ENCODE data around the gene NPAT. TPM values are rescaled to one million over a fixed set of nuclear protein-coding genes. Genes with fewer than 3 reads are reported as not detected.
A peak's percentile ranks its signal among the peaks of the same experiment; 100 is the strongest.

The NPAT gene
- total RNA-seq, 1 experiment from 2014 or later: 14.9 TPM

DNA sequence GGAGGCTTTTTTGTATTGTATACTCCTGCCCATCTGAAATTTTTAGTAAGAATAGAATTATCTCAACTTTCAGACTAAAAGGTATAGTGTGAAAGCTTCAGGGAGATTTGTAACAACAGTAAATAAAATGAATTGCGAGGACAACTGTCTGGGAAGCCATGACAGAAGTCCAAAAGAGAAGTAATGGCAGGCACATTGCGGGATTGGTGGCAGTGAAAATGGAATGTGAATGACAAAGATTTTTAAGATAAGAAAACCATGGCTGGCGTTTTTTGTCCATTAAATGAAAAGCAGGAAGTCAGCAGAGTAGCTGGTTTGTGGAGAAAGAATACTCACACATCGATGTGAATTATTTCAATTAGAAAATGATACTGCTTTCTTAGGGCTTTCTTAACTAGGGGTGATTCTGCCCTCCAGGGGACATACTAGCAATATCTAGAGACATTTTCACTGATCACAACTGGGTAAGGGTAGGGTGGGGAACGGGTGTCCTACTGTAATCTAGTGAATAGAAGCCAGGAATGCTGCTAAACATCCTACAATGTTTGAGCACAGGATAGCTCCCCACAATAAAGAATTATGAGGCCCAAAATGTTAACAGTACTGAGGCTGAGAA, 1.6 kb downstream of the NPAT start:
- no peak overlapping the region for H2AFZ ChIP-seq (ENCODE audit: low read depth, low read length, poor library complexity, severe bottlenecking)
- no peak overlapping the region for H3K27ac ChIP-seq (ENCODE audit: low read depth, low read length)
- H3K27me3 ChIP-seq (ENCODE audit: insufficient read depth, low read length): no peaks in the 10 kb centered on the region
- RAD21 ChIA-PET (ENCODE audit: low non-redundant PET in 1 of 2, low total read pairs in 2 of 2, uncharacterized antibody in 2 of 2, unreplicated experiment in 2 of 2): no interaction called here
- H3K4me1 ChIP-seq (ENCODE audit: control insufficient read depth in 1 of 2, insufficient read depth in 2 of 2, low read length in 2 of 2): peaks cover 6 to 22% of the 10 kb centered on the region in 2 experiments; a peak in 3 of 4 replicates
- H4K20me1 ChIP-seq (ENCODE audit: insufficient read depth): peaks cover 7% of the 10 kb centered on the region; the same call in 1 of the 2 replicates
- peak overlapping the region; percentile 88 for H3K4me2 ChIP-seq (ENCODE audit: low read length)
- no TSS peak for BruUV-seq (replicated peaks)
- TF ChIP-seq SRF (IDR thresholded peaks at IDR 0.05; ENCODE audit: low read depth) (no peak), ATF3 (IDR thresholded peaks at IDR 0.05) (no peak)
- no peaks in the 10 kb centered on the region for H3K9me2 ChIP-seq (ENCODE audit: insufficient read depth)
- CTCF ChIA-PET: interaction anchor here (0.8 kb wide), 1 partner anchor 102 kb away, joined by 4 read pairs; no protein-coding TSS in a partner anchor
- H3K36me3 ChIP-seq (ENCODE audit: control insufficient read depth in 1 of 2, insufficient read depth in 2 of 2, low read length in 2 of 2): no peaks in the 10 kb centered on the region
- no peaks in the 10 kb centered on the region for H3K9me3 ChIP-seq (ENCODE audit: control insufficient read depth in 1 of 2, insufficient read depth in 1 of 2, low read depth in 1 of 2, low read length in 2 of 2)
- DNase-seq (ENCODE audit: low read depth, low spot score): no peak
- no peak for ATAC-seq
- peak overlapping the region; percentile 86 to 90 for H3K4me3 ChIP-seq (replicated peaks in 1 of 2; ENCODE audit: low read depth in 1 of 2, low read length in 2 of 2)
- H3K9ac ChIP-seq (ENCODE audit: low read length): peak overlapping the region; percentile 85
- H3K79me2 ChIP-seq (ENCODE audit: insufficient read depth, low read length): peaks cover 92% of the 10 kb centered on the region
- intact Hi-C loops (cut with micrococcal nuclease): no loop called here
- POLR2A ChIA-PET: no interaction called here

DNA sequence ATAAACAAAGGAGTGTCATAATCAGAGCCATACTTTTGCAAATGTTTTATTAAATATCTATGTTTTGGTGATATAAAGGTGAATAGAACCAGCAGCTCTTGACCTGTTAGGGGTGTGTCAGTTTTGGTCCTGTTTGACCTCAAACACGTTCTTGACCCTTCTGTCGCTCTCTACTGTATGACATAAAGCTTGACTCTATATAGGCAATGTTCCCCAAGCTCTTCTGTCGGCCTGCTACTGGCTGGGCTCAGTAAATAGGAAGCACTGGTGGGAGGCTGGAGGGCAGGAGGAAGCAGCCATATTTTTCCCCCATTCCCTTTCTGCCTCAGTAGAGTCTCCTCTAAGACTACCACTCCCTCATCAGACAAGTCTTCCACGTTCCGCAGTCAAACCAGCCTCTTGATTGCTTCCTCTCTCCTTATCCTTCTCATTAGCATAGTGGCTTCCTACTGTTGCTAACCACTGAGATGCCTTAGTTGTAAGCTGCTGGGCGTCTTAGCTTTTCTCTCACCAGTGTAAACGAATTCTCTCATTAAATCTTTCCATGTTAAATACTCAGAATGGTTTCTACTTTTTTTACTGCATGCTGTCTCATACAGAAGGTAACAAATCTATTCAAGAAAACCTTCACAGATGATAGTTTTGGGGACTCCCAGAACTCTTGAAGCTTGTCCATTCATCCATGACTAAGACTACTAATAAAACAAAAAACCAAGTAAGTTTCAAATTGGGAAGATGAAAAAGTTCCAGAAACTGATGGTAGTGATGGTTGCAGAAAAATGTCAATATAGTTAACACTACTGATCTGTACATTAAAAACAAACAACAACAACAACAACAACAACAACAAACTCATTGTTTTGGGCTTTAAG, 3.3 kb downstream of the NPAT start:
- H3K36me3 ChIP-seq (ENCODE audit: control insufficient read depth in 1 of 2, insufficient read depth in 2 of 2, low read length in 2 of 2): no peaks in the 10 kb centered on the region
- intact Hi-C loops (cut with micrococcal nuclease): no loop called here
- H3K4me2 ChIP-seq (ENCODE audit: low read length): no peak overlapping the region
- no peak overlapping the region for H2AFZ ChIP-seq (ENCODE audit: low read depth, low read length, poor library complexity, severe bottlenecking)
- TF ChIP-seq EGR1 (IDR thresholded peaks at IDR 0.05; ENCODE audit: low read depth): no peak
- TF ChIP-seq, protein P1, sequence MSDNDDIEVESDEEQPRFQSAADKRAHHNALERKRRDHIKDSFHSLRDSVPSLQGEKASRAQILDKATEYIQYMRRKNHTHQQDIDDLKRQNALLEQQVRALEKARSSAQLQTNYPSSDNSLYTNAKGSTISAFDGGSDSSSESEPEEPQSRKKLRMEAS (IDR thresholded peaks at IDR 0.05): no peak
- no peak for TF ChIP-seq CTCF (IDR thresholded peaks at IDR 0.05 in 2 of 3, conservative IDR thresholded peaks at IDR 0.05 in 1 of 3; ENCODE audit: borderline replicate concordance in 1 of 3, insufficient read depth in 1 of 3, low read depth in 2 of 3, low read length in 2 of 3)
- TF ChIP-seq ZNF274 (IDR thresholded peaks at IDR 0.05; ENCODE audit: low read depth, low read length): no peak
- H3K4me1 ChIP-seq (ENCODE audit: control insufficient read depth in 1 of 2, insufficient read depth in 2 of 2, low read length in 2 of 2): peaks cover 2 to 15% of the 10 kb centered on the region in 2 experiments; a peak in 3 of 4 replicates
- H3K9me3 ChIP-seq (ENCODE audit: control insufficient read depth in 1 of 2, insufficient read depth in 1 of 2, low read depth in 1 of 2, low read length in 2 of 2): no peaks in the 10 kb centered on the region
- H3K27ac ChIP-seq (ENCODE audit: low read depth, low read length): no peak overlapping the region
- no peak for ATAC-seq
- peaks cover 92% of the 10 kb centered on the region for H3K79me2 ChIP-seq (ENCODE audit: insufficient read depth, low read length)
- H3K9ac ChIP-seq (ENCODE audit: low read length): no peak overlapping the region
- DNase-seq (ENCODE audit: low read depth, low spot score): no peak
- POLR2A ChIA-PET: no interaction called here
- no peaks in the 10 kb centered on the region for H3K27me3 ChIP-seq (ENCODE audit: insufficient read depth, low read length)
- peaks cover 7% of the 10 kb centered on the region; the same call in 1 of the 2 replicates for H4K20me1 ChIP-seq (ENCODE audit: insufficient read depth)
- no TSS peak for BruUV-seq (replicated peaks)
- CTCF ChIA-PET: no interaction called here
- RAD21 ChIA-PET (ENCODE audit: low non-redundant PET in 1 of 2, low total read pairs in 2 of 2, uncharacterized antibody in 2 of 2, unreplicated experiment in 2 of 2): no interaction called here
- H3K9me2 ChIP-seq (ENCODE audit: insufficient read depth): no peaks in the 10 kb centered on the region
- no peak overlapping the region for H3K4me3 ChIP-seq (replicated peaks in 1 of 2; ENCODE audit: low read depth in 1 of 2, low read length in 2 of 2)
